Astrocyte (in vitro differentiated cells and primary cell): ENCODE data around the gene TARM1.

Source experiments
- EZH2 ChIP-seq: IDR thresholded peaks from 2 replicates; pipeline ENCODE4 v1.6.1; 2012; ENCODE audit warnings: mild to moderate bottlenecking, low read length, inconsistent platforms; ENCODE audit not compliant: insufficient read depth
- TF ChIP-seq, protein P1 (sequence below): IDR thresholded peaks from 2 replicates; pipeline ENCODE4 v1.5.1; 2011; ENCODE audit warnings: low read depth, mild to moderate bottlenecking, inconsistent platforms, low read length, moderate library complexity; ENCODE audit not compliant: insufficient read depth

DNA sequence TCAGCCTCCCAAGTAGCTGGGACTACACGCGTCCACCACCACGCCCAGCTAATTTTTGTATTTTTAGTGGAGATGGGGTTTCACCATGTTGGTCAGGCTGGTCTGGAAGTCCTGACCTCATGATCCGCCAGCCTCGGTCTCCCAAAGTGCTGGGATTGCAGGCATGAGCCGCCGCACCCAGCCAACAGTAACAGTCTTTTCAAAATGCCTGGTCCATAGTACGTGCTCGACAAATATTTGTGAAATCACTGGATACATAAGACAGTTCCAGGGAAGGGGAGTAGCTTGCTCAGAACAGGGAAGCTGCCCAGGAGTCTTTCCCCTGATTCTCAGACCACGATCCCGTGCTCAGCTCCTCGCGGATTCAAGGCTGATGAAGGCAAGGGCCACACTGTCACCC, 59.2 kb downstream of the TARM1 start:
- TF ChIP-seq, protein P1, sequence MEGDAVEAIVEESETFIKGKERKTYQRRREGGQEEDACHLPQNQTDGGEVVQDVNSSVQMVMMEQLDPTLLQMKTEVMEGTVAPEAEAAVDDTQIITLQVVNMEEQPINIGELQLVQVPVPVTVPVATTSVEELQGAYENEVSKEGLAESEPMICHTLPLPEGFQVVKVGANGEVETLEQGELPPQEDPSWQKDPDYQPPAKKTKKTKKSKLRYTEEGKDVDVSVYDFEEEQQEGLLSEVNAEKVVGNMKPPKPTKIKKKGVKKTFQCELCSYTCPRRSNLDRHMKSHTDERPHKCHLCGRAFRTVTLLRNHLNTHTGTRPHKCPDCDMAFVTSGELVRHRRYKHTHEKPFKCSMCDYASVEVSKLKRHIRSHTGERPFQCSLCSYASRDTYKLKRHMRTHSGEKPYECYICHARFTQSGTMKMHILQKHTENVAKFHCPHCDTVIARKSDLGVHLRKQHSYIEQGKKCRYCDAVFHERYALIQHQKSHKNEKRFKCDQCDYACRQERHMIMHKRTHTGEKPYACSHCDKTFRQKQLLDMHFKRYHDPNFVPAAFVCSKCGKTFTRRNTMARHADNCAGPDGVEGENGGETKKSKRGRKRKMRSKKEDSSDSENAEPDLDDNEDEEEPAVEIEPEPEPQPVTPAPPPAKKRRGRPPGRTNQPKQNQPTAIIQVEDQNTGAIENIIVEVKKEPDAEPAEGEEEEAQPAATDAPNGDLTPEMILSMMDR, result no peak
- no peak for TF ChIP-seq EZH2
